Heart left ventricle (tissue), 16 donors: ENCODE data around the gene SFXN2. TPM values are rescaled to one million over a fixed set of nuclear protein-coding genes. Genes with fewer than 3 reads are reported as not detected.

Source experiments
- ATAC-seq, 4 donors: fragments of 200-7000 bp; cut with Tn5 transposase; one replicate each; pipeline ENCODE4 v1.9.1; 2020 to 2022; ENCODE audit warnings: moderate library complexity in 4 of 4, mild to moderate bottlenecking in 3 of 4, moderate number of reproducible peaks in 1 of 4
- DNase-seq, 5 donors: peaks; one replicate each; pipeline ENCODE4 v3.0.0-alpha.2; 2020
- H3K27ac ChIP-seq, 12 donors: fragments of 200-600 bp; sonication (generic) in 4 of 12; one replicate each; pipeline versions ENCODE4 v1.5.0 to v1.8.0; 2016 to 2022; ENCODE audit warnings: mild to moderate bottlenecking in 2 of 12
- H3K27me3 ChIP-seq, 9 donors: fragments of 200-600 bp; sonication (generic) in 2 of 9; one replicate each; pipeline versions ENCODE4 v1.5.1 to v1.8.0; 2016 to 2022; ENCODE audit warnings: mild to moderate bottlenecking in 3 of 9
- H3K36me3 ChIP-seq, 9 donors: fragments of 200-600 bp; sonication (generic) in 2 of 9; one replicate each; pipeline versions ENCODE4 v1.5.0 to v1.8.0; 2018 to 2022; ENCODE audit warnings: mild to moderate bottlenecking in 2 of 9
- H3K4me1 ChIP-seq, 12 donors: fragments of 200-600 bp; sonication (generic) in 4 of 12; one replicate each; pipeline versions ENCODE4 v1.5.0 to v1.8.0; 2016 to 2022; ENCODE audit warnings: mild to moderate bottlenecking in 3 of 12
- H3K4me3 ChIP-seq, 12 donors: fragments of 200-600 bp; sonication (generic) in 4 of 12; one replicate each; pipeline versions ENCODE4 v1.5.0 to v1.8.0; 2017 to 2022; ENCODE audit warnings: mild to moderate bottlenecking in 9 of 12, moderate library complexity in 4 of 12
- H3K9me3 ChIP-seq, 12 donors: fragments of 200-600 bp; sonication (generic) in 4 of 12; one replicate each; pipeline versions ENCODE4 v1.5.0 to v1.8.0; 2016 to 2022; ENCODE audit warnings: mild to moderate bottlenecking in 1 of 12
- POLR2A ChIP-seq, 2 donors: fragments of 450-650 bp; IDR thresholded peaks; one replicate each; pipeline ENCODE4 v1.6.1; 2017; ENCODE audit warnings: antibody characterized with exemption in 2 of 2, mild to moderate bottlenecking in 2 of 2, moderate library complexity in 2 of 2
- WGBS, 4 donors: extraction: QIAGEN DNeasy Blood & Tissue Kit in 2 of 4; methylation state at CpG; one replicate each; pipeline versions ENCODE4 v1.1.5 to v1.1.7; 2013 to 2018; 5-methylcytosine and 5-hydroxymethylcytosine counted together
- intact Hi-C, 10 donors: fragments of 100-400 bp; cut with DNase I; formaldehyde crosslinking; loops; one replicate each; pipeline versions ENCODE4 v1.11.1 to v1.14.2; 2022
- polyA plus RNA-seq, 2 donors: library from polyadenylated mRNA; stranded (reverse); fragments of 200-250 nt; gene quantifications; one replicate each; pipeline ENCODE4 v1.2.3, GENCODE V29; 2013
- total RNA-seq, 9 donors: library from RNA; depleted of rRNA in 2 of 9; stranded (reverse); fragments of >200 nt in 2 of 9; fragmentation: NEBNext Ultra II Directional in 3 of 9; extraction: Animal tissue kit (Norgen Biotek cat#: 25700) in 3 of 9; gene quantifications; one replicate each; pipeline versions ENCODE4 v1.1.0 to v1.2.4, GENCODE V29; 2016 to 2023
- TF ChIP-seq, protein P1 (sequence below), 12 donors: fragments of 200-600 bp; sonication (generic) in 4 of 12; IDR thresholded peaks; one replicate each; pipeline versions ENCODE4 v1.5.0 to v1.8.0; 2018 to 2022; ENCODE audit warnings: antibody characterized with exemption in 12 of 12, mild to moderate bottlenecking in 5 of 12
- donor health status: ischemic (EF 13 %, LVEDD 7.1; RV severe dilation, severe dysfunction).
- donor health status: healthy with polysubstance abuse.
- donor health status: DM: no; HTN: yes; CAD: no.
- donor health status: DM: no; HTN: no; CAD: no.
- donor health status: ischemic (EF 25% LVEDD 6.9; RV normal size, moderate dysfunction).
- donor health status: ischemic (EF 25% LVEDD 5.7; RV mildly dilated, moderate dysfunction).
- donor health status: healthy.
- donor health status: DM: yes; HTN: yes; CAD: no.
- donor health status: ischemic (EF 35%, LVEDD 5.7; RV mildly dilated, moderate dysfunction).
- donor health status: nonischemic (EF 11% LVEDD 7.7; RV severe dilation, severe dysfunction).
- donor health status: DM: yes; HTN: yes; CAD: no.
- donor health status: PGD.
- donor health status: ischemic (EF 29% LVEDD 5.4; RV normal size, mild dysfunction).
- donor health status: nonischemic (EF 23%, LVEDD 6.1; RV moderate dilation, normal function).

SFXN2 gene
- total and polyA plus RNA-seq, 11 donors = 0.50 to 7.2 (median 2.4) TPM

DNA sequence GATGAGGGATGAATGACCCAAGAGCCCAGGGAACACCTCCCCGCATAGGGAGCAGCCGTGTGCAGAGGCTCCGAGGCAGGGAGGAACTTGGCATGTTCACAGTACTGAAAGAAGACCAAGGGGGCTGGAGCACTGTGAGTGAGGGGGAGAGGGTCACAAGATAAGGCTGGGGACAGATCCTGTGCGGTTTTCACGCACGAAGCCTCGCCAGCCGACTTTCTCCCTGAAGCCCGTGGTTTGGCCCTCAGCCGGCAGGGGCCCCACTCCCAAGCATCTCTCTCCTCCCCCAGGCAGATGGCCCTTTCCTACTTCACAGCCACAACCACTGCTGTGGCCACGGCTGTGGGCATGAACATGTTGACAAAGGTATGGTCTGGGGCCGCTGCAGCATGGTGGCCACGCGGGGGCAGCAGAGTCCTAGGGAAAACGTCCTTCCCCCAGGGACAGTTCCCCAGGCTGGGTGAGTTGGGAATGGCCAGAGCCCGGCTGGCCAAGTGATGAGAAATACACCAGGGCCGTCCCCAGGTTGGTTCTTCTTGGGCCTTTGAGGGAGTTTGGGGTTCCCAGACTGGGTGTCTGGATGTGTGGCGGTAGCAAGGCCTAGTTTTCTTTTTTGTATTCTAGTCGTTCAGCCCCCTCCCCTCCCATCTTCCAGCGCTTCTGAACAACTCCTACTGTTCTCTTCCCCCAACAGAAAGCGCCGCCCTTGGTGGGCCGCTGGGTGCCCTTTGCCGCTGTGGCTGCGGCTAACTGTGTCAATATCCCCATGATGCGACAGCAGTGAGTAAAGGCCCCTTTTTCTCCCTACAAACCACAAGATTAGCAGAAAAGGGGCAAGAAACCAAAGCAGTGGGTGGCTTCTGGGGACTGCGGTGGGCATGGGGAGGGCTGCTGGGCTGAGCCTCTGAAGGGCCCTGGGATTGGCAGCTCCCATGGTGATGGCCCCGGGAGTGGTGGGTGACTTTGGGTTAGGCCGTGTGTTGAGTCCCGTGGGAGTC lies 14.9 kb downstream of the SFXN2 start:
- peaks cover 0 to 20% (median 6%) of the 10 kb centered on the region in 12 donors for H3K4me1 ChIP-seq
- peaks cover 0 to 20% (median 11%) of the 10 kb centered on the region in 9 donors for H3K36me3 ChIP-seq
- ATAC-seq = peak; percentile 92 to 97 (median 95)
- peak; percentile 85 to 94 (median 88) for DNase-seq
- H3K27me3 ChIP-seq = no peaks in the 10 kb centered on the region
- H3K4me3 ChIP-seq = peak overlapping the region in 1 of 12 donors; percentile 8
- intact Hi-C loops = loop anchor here (1.0 to 10.0 kb wide), 16 partner anchors 85 to 515 kb away; partner anchors contain the start of genes RPEL1 (in 4 of the 10) and CYP17A1 (in 3 of the 10)
- no peak for TF ChIP-seq POLR2A (IDR thresholded peaks at IDR 0.05)
- TF ChIP-seq, protein P1, sequence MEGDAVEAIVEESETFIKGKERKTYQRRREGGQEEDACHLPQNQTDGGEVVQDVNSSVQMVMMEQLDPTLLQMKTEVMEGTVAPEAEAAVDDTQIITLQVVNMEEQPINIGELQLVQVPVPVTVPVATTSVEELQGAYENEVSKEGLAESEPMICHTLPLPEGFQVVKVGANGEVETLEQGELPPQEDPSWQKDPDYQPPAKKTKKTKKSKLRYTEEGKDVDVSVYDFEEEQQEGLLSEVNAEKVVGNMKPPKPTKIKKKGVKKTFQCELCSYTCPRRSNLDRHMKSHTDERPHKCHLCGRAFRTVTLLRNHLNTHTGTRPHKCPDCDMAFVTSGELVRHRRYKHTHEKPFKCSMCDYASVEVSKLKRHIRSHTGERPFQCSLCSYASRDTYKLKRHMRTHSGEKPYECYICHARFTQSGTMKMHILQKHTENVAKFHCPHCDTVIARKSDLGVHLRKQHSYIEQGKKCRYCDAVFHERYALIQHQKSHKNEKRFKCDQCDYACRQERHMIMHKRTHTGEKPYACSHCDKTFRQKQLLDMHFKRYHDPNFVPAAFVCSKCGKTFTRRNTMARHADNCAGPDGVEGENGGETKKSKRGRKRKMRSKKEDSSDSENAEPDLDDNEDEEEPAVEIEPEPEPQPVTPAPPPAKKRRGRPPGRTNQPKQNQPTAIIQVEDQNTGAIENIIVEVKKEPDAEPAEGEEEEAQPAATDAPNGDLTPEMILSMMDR (IDR thresholded peaks at IDR 0.05) = peak; percentile 88 to 97 (median 93)
- no peak overlapping the region for H3K27ac ChIP-seq
- H3K9me3 ChIP-seq = no peaks in the 10 kb centered on the region
- WGBS, 4 donors = 50 to 60% (median 52%) methylated on average over 25 to 30 of the region's 30 CpGs

DNA sequence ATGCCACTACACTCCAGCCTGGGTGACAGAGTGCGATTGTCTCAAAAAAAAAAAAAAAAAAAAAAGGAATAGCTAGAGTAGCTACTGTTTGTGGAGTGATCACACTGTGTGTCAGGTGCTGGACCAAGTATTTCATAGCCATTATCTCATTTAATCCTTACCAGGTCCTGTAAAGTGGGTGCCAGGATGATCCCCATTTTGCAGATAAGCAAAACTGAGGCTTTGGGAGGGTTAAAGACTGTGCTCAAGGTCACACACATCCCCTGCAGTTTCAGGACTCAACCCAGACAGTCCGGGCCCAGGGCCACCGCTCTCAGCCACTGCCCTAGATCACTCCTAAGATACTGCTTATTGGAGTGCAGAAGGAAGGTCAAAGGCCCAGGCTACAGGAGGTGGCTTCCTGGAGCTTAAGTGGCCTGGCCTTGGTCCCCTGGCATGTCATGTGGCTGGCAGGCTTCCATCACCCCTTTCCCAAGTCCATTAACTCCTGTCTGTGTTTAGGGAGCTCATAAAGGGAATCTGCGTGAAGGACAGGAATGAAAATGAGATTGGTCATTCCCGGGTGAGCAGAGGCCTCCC lies 16.9 kb downstream of the SFXN2 start:
- DNase-seq (no peak), ATAC-seq (no peak)
- TF ChIP-seq POLR2A (IDR thresholded peaks at IDR 0.05) = no peak
- TF ChIP-seq, protein P1 (IDR thresholded peaks at IDR 0.05) = no peak
- Histone ChIP-seq H3K9me3 (no peaks in the 10 kb centered on the region), H3K36me3 (peaks cover 0 to 22% (median 12%) of the 10 kb centered on the region in 9 donors), H3K27ac (no peak overlapping the region), H3K4me1 (peaks cover 0 to 20% (median 6%) of the 10 kb centered on the region in 12 donors), H3K4me3 (no peak overlapping the region), H3K27me3 (no peaks in the 10 kb centered on the region)
- WGBS, 4 donors = 63 to 73% (median 70%) methylated on average over 5 of the region's 5 CpGs
- intact Hi-C loops = loop anchor here in 5 of 10 donors (5.0 to 10.0 kb wide), 6 partner anchors 83 to 513 kb away; partner anchors contain the start of genes RPEL1 (in 2 of the 5) and CYP17A1 (in 1 of the 5)

DNA sequence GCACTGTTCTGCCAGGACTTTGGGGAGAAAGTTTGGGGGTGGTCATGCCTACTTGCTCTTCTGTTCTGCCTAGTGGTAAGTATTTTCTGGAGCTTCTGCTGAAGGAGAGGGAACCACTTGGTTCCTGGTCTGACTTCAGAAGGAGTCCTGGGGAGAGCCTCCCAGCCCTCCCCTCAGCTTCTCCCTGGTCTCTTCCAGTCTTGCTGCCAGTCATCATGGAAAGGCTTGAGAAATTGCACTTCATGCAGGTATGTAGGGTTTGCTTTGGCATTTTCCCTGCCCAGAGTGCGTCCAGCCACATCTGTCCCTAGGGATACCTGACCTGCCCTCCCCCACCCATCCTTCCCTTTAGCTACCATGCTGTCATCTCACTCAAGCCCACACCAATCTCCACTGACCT lies 18.2 kb downstream of the SFXN2 start:
- no peaks in the 10 kb centered on the region for H3K27me3 ChIP-seq
- WGBS, 4 donors = 0 to 50% (median 40%) methylated on average over 1 of the region's 1 CpG; no CpG with 5 or more reads in 1 of the 4 donors
- no peak overlapping the region for H3K4me3 ChIP-seq
- ATAC-seq (no peak), DNase-seq (no peak)
- intact Hi-C loops = loop anchor here in 5 of 10 donors (5.0 to 10.0 kb wide), 6 partner anchors 82 to 512 kb away; partner anchors contain the start of genes RPEL1 (in 2 of the 5) and CYP17A1 (in 1 of the 5)
- H3K36me3 ChIP-seq = peaks cover 0 to 25% (median 11%) of the 10 kb centered on the region in 9 donors
- H3K27ac ChIP-seq = no peak overlapping the region
- H3K9me3 ChIP-seq = no peaks in the 10 kb centered on the region
- TF ChIP-seq, protein P1 (IDR thresholded peaks at IDR 0.05) = no peak
- no peak for TF ChIP-seq POLR2A (IDR thresholded peaks at IDR 0.05)
- peaks cover 0 to 14% (median 6%) of the 10 kb centered on the region in 12 donors for H3K4me1 ChIP-seq
